Spleen (tissue), 11 donors: ENCODE data around the gene AKIRIN2. TPM values are rescaled to one million over a fixed set of nuclear protein-coding genes. Genes with fewer than 3 reads are reported as not detected.

Source experiments
- DNase-seq: peaks from one replicate; pipeline ENCODE4 v3.0.0-alpha.2; 2020
- H3K27ac ChIP-seq, 8 donors: fragments of 200-600 bp; sonication (generic) in 7 of 8; 1 replicate in 4 of 8; 2 replicates in 4 of 8; pipeline versions ENCODE4 v1.5.0 to v1.8.0; 2016 to 2021; ENCODE audit warnings: inconsistent platforms in 4 of 8, mild to moderate bottlenecking in 4 of 8, moderate library complexity in 1 of 8
- H3K27me3 ChIP-seq, 7 donors: fragments of 200-600 bp; sonication (generic) in 6 of 7; replicated peaks in 1 of 7; 1 replicate in 4 of 7; 2 replicates in 3 of 7; pipeline versions ENCODE4 v1.5.0 to v1.8.0; 2016 to 2021; ENCODE audit warnings: inconsistent platforms in 3 of 7, mild to moderate bottlenecking in 1 of 7
- H3K36me3 ChIP-seq, 6 donors: fragments of 200-600 bp; sonication (generic) in 5 of 6; 1 replicate in 4 of 6; 2 replicates in 2 of 6; pipeline versions ENCODE4 v1.5.0 to v1.8.0; 2016 to 2021; ENCODE audit warnings: inconsistent platforms in 2 of 6
- H3K4me1 ChIP-seq, 6 donors: fragments of 200-600 bp; sonication (generic) in 5 of 6; 1 replicate in 3 of 6; 2 replicates in 3 of 6; pipeline versions ENCODE4 v1.5.0 to v1.8.0; 2016 to 2021; ENCODE audit warnings: inconsistent platforms in 3 of 6
- H3K4me3 ChIP-seq, 8 donors: fragments of 200-600 bp; sonication (generic) in 7 of 8; 1 replicate in 4 of 8; 2 replicates in 4 of 8; pipeline versions ENCODE4 v1.5.0 to v1.8.0; 2016 to 2021; ENCODE audit warnings: inconsistent platforms in 4 of 8, mild to moderate bottlenecking in 4 of 8, moderate library complexity in 2 of 8
- H3K9me3 ChIP-seq, 8 donors: fragments of 200-600 bp; sonication (generic) in 7 of 8; 1 replicate in 4 of 8; 2 replicates in 4 of 8; pipeline versions ENCODE4 v1.5.0 to v1.8.0; 2016 to 2021; ENCODE audit warnings: inconsistent platforms in 4 of 8
- CTCF ChIP-seq, 11 experiments: fragments of 200-600 bp in 7 of 11; fragments of 450-650 bp in 4 of 11; sonication (generic) in 4 of 11; IDR thresholded peaks in 8 of 11; conservative IDR thresholded peaks in 3 of 11; 1 replicate in 7 of 11; 2 replicates in 4 of 11; pipeline versions ENCODE4 v1.4.0 to v1.8.0; 2016 to 2021; ENCODE audit warnings: antibody characterized with exemption in 11 of 11, inconsistent platforms in 4 of 11, mild to moderate bottlenecking in 1 of 11
- POLR2A ChIP-seq, 3 donors: fragments of 450-650 bp; IDR thresholded peaks; one replicate each; pipeline ENCODE4 v1.5.1; 2017; ENCODE audit warnings: antibody characterized with exemption in 3 of 3, mild to moderate bottlenecking in 1 of 3
- POLR2AphosphoS5 ChIP-seq, 3 donors: sonication (generic); formaldehyde crosslinking; IDR thresholded peaks; one replicate each; pipeline ENCODE4 v1.5.1; 2017; ENCODE audit warnings: antibody characterized with exemption in 3 of 3
- WGBS, 5 donors: extraction: QIAGEN DNeasy Blood & Tissue Kit in 3 of 5; methylation state at CpG; one replicate each; pipeline versions ENCODE4 v1.1.5 to v1.1.7; 2013 to 2018; 5-methylcytosine and 5-hydroxymethylcytosine counted together
- intact Hi-C: fragments of 100-400 bp; cut with DNase I; formaldehyde crosslinking; loops from one replicate; pipeline ENCODE4 v1.15.0; 2023; ENCODE audit warnings: low total_unique reads
- polyA plus RNA-seq, 3 donors: library from polyadenylated mRNA; stranded (reverse); fragments of 200-250 nt; gene quantifications; one replicate each; pipeline ENCODE4 v1.2.1, GENCODE V29; 2013
- total RNA-seq, 7 donors: library from RNA; depleted of rRNA in 3 of 7; stranded (reverse); fragments of >200 nt in 3 of 7; fragmentation: NEBNext Ultra II Directional in 4 of 7; extraction: Animal tissue kit (Norgen Biotek cat#: 25700) in 4 of 7; gene quantifications; one replicate each; pipeline versions ENCODE4 v1.1.0 to v1.2.1, GENCODE V29; 2016 to 2021
- donor health status: healthy with polysubstance abuse.
- donor health status: DM: no; HTN: no; CAD: no; lungs with moderate emphysema.
- donor health status: DM: no; HTN: no; CAD: no.
- donor health status: Bipolar disorder and iron deficiency.
- donor health status: healthy.
- donor health status: DM: no; HTN: no; CAD: no.
- donor health status: DM: yes; HTN: yes; CAD: no.

Gene AKIRIN2
- total and polyA plus RNA-seq, 10 donors, result 35.1 to 106 (median 68.2) TPM

GRCh38 chr6:87668013-87668412 lies 34.0 kb downstream of the AKIRIN2 start:
- H3K4me3 ChIP-seq, result no peak overlapping the region
- H3K9me3 ChIP-seq, result no peaks in the 10 kb centered on the region
- no peak for DNase-seq
- no peak for TF ChIP-seq CTCF (IDR thresholded peaks at IDR 0.05 in 8 of 11, conservative IDR thresholded peaks at IDR 0.05 in 3 of 11)
- TF ChIP-seq POLR2AphosphoS5 (IDR thresholded peaks at IDR 0.05), result no peak
- WGBS, 5 donors, result 71 to 93% (median 84%) methylated on average over 2 of the region's 2 CpGs
- H3K27me3 ChIP-seq, result no peaks in the 10 kb centered on the region
- H3K4me1 ChIP-seq, result peaks cover 0 to 40% (median 21%) of the 10 kb centered on the region in 6 donors
- H3K27ac ChIP-seq, result no peak overlapping the region
- intact Hi-C loops, result no loop called here
- peaks cover 0 to 85% (median 20%) of the 10 kb centered on the region in 6 donors for H3K36me3 ChIP-seq

GRCh38 chr6:87667032-87667431 lies 35.0 kb downstream of the AKIRIN2 start:
- TF ChIP-seq POLR2A (IDR thresholded peaks at IDR 0.05), result no peak
- no peak for TF ChIP-seq CTCF (IDR thresholded peaks at IDR 0.05 in 8 of 11, conservative IDR thresholded peaks at IDR 0.05 in 3 of 11)
- no peak for TF ChIP-seq POLR2AphosphoS5 (IDR thresholded peaks at IDR 0.05)
- Histone ChIP-seq H3K36me3 (peaks cover 0 to 83% (median 13%) of the 10 kb centered on the region in 6 donors), H3K4me3 (no peak overlapping the region), H3K27me3 (no peaks in the 10 kb centered on the region), H3K4me1 (peaks cover 0 to 30% (median 14%) of the 10 kb centered on the region in 6 donors), H3K9me3 (no peaks in the 10 kb centered on the region), H3K27ac (no peak overlapping the region)
- no peak for DNase-seq
- intact Hi-C loops, result no loop called here

- no peak for DNase-seq
- H3K27me3 ChIP-seq, result no peaks in the 10 kb centered on the region
- H3K9me3 ChIP-seq, result no peaks in the 10 kb centered on the region
- H3K27ac ChIP-seq, result peak overlapping the region in 1 of 8 donors; percentile 12
- peaks cover 0 to 71% (median 11%) of the 10 kb centered on the region in 6 donors for H3K36me3 ChIP-seq
- H3K4me3 ChIP-seq, result no peak overlapping the region
- H3K4me1 ChIP-seq, result peaks cover 0 to 18% (median 0%) of the 10 kb centered on the region in 6 donors
- TF ChIP-seq CTCF (IDR thresholded peaks at IDR 0.05 in 8 of 11, conservative IDR thresholded peaks at IDR 0.05 in 3 of 11), result no peak
- intact Hi-C loops, result no loop called here
These were observed 37.0 kb downstream of the AKIRIN2 start for GRCh38 chr6:87664921-87665485.

- H3K4me1 ChIP-seq, result peaks cover 0 to 13% (median 0%) of the 10 kb centered on the region in 6 donors
- no peak for DNase-seq
- peaks cover 0 to 57% (median 5%) of the 10 kb centered on the region in 6 donors for H3K36me3 ChIP-seq
- H3K9me3 ChIP-seq, result no peaks in the 10 kb centered on the region
- intact Hi-C loops, result no loop called here
- TF ChIP-seq CTCF (IDR thresholded peaks at IDR 0.05 in 8 of 11, conservative IDR thresholded peaks at IDR 0.05 in 3 of 11) (no peak), POLR2AphosphoS5 (IDR thresholded peaks at IDR 0.05) (no peak), POLR2A (IDR thresholded peaks at IDR 0.05) (no peak)
- H3K27ac ChIP-seq, result no peak overlapping the region
- no peak overlapping the region for H3K4me3 ChIP-seq
- no peaks in the 10 kb centered on the region for H3K27me3 ChIP-seq
- WGBS, 5 donors, result 90 to 96% (median 94%) methylated on average over 2 of the region's 2 CpGs
These were observed 38.6 kb downstream of the AKIRIN2 start for GRCh38 chr6:87663434-87663833.
